Uterus (tissue), 2 donors: ENCODE data around the gene XKR7.

Experiments
- CTCF ChIP-seq, 4 experiments: fragments of 200-600 bp in 2 of 4; fragments of 450-650 bp in 2 of 4; sonication (generic) in 2 of 4; IDR thresholded peaks; one replicate each; pipeline ENCODE4 v1.5.1; 2016 to 2019; ENCODE audit warnings: antibody characterized with exemption in 4 of 4, mild to moderate bottlenecking in 2 of 4, moderate library complexity in 1 of 4
- POLR2A ChIP-seq, 2 donors: fragments of 450-650 bp; IDR thresholded peaks; one replicate each; pipeline ENCODE4 v1.6.1; 2016; ENCODE audit warnings: antibody characterized with exemption in 2 of 2, mild to moderate bottlenecking in 1 of 2, moderate library complexity in 1 of 2

GRCh38 chr20:31996996-31997395, 29.0 kb downstream of the XKR7 start:
- TF ChIP-seq CTCF (IDR thresholded peaks at IDR 0.05), result no peak
- no peak for TF ChIP-seq POLR2A (IDR thresholded peaks at IDR 0.05)
